ENCODE measurements around the gene TOLLIP.

Gene TOLLIP

GRCh38 chr11:1310318-1310687 is 871 bp upstream of the TOLLIP start:
- DNase-seq: no peak

GRCh38 chr11:1308743-1309497 is 512 bp downstream of the TOLLIP start:
- DNase-seq: no peak

- no peak for DNase-seq
Measured at GRCh38 chr11:1307998-1308742, 1.3 kb downstream of the TOLLIP start.

- no peak for DNase-seq
Measured at GRCh38 chr11:1307163-1307870, 2.1 kb downstream of the TOLLIP start.

GRCh38 chr11:1306186-1307162 is 3.0 kb downstream of the TOLLIP start:
- DNase-seq: no peak

- no peak for DNase-seq
Measured at GRCh38 chr11:1305501-1306056, 3.9 kb downstream of the TOLLIP start.

- DNase-seq: no peak
Measured at GRCh38 chr11:1305063-1305495, 4.4 kb downstream of the TOLLIP start.

GRCh38 chr11:1304380-1304779 is 5.1 kb downstream of the TOLLIP start:
- DNase-seq: no peak

GRCh38 chr11:1303973-1304372 is 5.5 kb downstream of the TOLLIP start:
- DNase-seq: no peak

GRCh38 chr11:1303126-1303821 is 6.2 kb downstream of the TOLLIP start:
- no peak for DNase-seq

GRCh38 chr11:1302461-1303125 is 6.8 kb downstream of the TOLLIP start:
- DNase-seq: no peak

- no peak for DNase-seq
Measured at GRCh38 chr11:1302041-1302460, 7.4 kb downstream of the TOLLIP start.

GRCh38 chr11:1301220-1302000 is 8.0 kb downstream of the TOLLIP start:
- no peak for DNase-seq

GRCh38 chr11:1300569-1301187 is 8.8 kb downstream of the TOLLIP start:
- no peak for DNase-seq

GRCh38 chr11:1300121-1300520 is 9.3 kb downstream of the TOLLIP start:
- no peak for DNase-seq

- DNase-seq: no peak
Measured at GRCh38 chr11:1299621-1300020, 9.8 kb downstream of the TOLLIP start.

GRCh38 chr11:1298695-1299492 is 10.5 kb downstream of the TOLLIP start:
- DNase-seq: no peak

- DNase-seq: no peak
Measured at GRCh38 chr11:1297576-1298473, 11.6 kb downstream of the TOLLIP start.
